GM19324 (cell line): ENCODE data around the gene THADA.

Experiments used
- ATAC-seq: cut with Tn5 transposase; IDR thresholded peaks from one replicate; pipeline ENCODE4 v1.9.1; 2021; ENCODE audit warnings: mild to moderate bottlenecking, moderate library complexity; ENCODE audit not compliant: unreplicated experiment, low FRiP score

The THADA gene

DNA sequence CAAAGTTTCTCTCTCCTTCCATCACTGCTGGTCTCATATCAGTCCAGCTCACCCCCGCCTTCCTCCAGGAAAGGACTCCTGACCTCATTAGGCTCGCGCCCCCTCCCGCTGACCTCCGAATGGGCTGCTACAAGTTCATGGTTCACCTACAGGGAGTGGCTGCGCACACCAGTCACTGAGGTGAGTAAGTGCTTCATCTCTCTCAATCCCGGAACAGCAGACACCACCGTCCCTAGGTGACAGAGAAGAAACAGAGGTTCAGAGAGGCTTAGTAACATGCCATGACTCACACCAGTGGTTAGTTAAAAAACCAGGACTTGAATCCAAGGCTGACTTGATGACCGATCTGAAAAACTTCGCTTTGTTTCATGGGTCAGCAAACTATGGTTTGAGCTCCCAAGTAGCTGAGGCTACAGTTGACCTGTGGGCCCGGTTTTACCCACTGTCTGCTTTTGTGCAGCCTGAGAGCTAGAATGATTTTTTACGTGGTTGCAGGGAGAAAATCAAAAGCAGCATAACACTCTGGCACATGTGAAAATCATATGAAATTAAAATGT is 411.4 kb downstream of the THADA start:
- ATAC-seq: no peak

DNA sequence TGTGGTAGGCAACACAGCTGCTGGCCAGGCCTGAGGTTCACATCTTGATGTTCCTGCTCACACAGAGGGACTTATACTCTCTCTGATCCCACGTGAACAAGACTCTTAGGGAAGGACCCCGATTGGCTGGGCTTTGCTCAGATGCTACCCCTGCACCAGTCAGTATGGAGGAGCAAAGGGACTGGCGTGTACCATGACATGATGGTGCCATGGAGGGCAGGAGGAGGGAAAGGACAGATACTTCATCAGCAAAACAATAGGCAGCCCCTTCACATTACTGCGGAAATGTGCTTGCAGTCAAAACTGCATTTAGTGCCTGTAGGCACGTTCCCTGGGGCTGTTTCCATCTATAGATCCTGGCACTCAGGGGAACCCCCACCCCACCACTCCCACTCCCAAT is 412.1 kb downstream of the THADA start:
- ATAC-seq: no peak

DNA sequence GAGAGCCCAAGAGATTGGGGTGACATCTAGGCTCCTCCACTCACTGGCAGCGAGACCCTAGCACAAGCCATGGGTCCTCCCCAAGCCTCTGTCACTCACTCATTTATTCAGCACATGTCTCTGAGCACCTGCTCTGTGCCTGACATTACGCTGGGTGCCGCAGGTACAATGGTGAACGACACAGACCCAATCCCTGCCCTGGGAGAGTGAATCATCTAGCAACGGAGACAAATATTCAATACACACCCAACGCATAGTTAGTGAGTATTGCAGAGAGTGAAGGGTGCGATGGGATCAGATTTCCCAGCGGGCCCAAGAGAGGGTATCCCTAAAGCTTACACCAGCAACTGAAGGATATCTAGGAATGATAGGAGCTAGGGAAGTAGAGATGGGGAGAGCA is 414.9 kb downstream of the THADA start:
- no peak for ATAC-seq
